Parathyroid adenoma (tissue), 2 donors: ENCODE results near the gene BRAT1.

Experiments used
- H2AFZ ChIP-seq: fragments of 300-600 bp; sonication (generic); one replicate; pipeline ENCODE4 v1.7.0; 2017; ENCODE audit warnings: antibody characterized with exemption, mild to moderate bottlenecking
- H3K27ac ChIP-seq: fragments of 300-600 bp; sonication (generic); one replicate; pipeline ENCODE4 v1.7.0; 2017
- H3K27me3 ChIP-seq: fragments of 300-600 bp; sonication (generic); one replicate; pipeline ENCODE4 v1.7.0; 2017; ENCODE audit warnings: low read length; ENCODE audit not compliant: control insufficient read depth, insufficient read depth
- H3K36me3 ChIP-seq: fragments of 300-600 bp; sonication (generic); one replicate; pipeline ENCODE4 v1.7.0; 2017; ENCODE audit warnings: low read length; ENCODE audit not compliant: control insufficient read depth, insufficient read depth
- H3K4me1 ChIP-seq: fragments of 300-600 bp; sonication (generic); one replicate; pipeline ENCODE4 v1.7.0; 2017; ENCODE audit warnings: control low read depth
- H3K4me2 ChIP-seq: fragments of 300-600 bp; sonication (generic); one replicate; pipeline ENCODE4 v1.7.0; 2017; ENCODE audit warnings: low read length
- H3K4me3 ChIP-seq: fragments of 300-600 bp; sonication (generic); one replicate; pipeline ENCODE4 v1.7.0; 2017; ENCODE audit warnings: low read depth, low read length
- H3K79me2 ChIP-seq: fragments of 300-600 bp; sonication (generic); one replicate; pipeline ENCODE4 v1.7.0; 2017; ENCODE audit warnings: control low read depth
- H3K9ac ChIP-seq: fragments of 300-600 bp; sonication (generic); one replicate; pipeline ENCODE4 v1.7.0; 2017; ENCODE audit warnings: mild to moderate bottlenecking
- H3K9me3 ChIP-seq: fragments of 300-600 bp; sonication (generic); one replicate; pipeline ENCODE4 v1.7.0; 2017; ENCODE audit warnings: low read length; ENCODE audit not compliant: control insufficient read depth
- CTCF ChIP-seq: fragments of 300-600 bp; sonication (generic); IDR thresholded peaks from one replicate; pipeline ENCODE4 v1.7.0; 2017; ENCODE audit warnings: antibody characterized with exemption, mild to moderate bottlenecking
- donor health status: primary hyperparathyroidism.

BRAT1 gene

GRCh38 chr7:2503056-2503941 lies 52.0 kb downstream of the BRAT1 start:
- Histone ChIP-seq H3K4me1 (no peaks in the 10 kb centered on the region), H3K36me3 (no peaks in the 10 kb centered on the region), H3K27ac (no peak overlapping the region), H3K79me2 (no peaks in the 10 kb centered on the region), H3K4me2 (no peak overlapping the region), H2AFZ (no peak overlapping the region), H3K4me3 (no peak overlapping the region), H3K27me3 (no peaks in the 10 kb centered on the region), H3K9me3 (no peaks in the 10 kb centered on the region), H3K9ac (no peak overlapping the region)
- TF ChIP-seq CTCF: no peak

- Histone ChIP-seq H3K36me3 (no peaks in the 10 kb centered on the region), H3K9me3 (no peaks in the 10 kb centered on the region), H3K4me2 (no peak overlapping the region), H3K4me3 (no peak overlapping the region), H3K79me2 (no peaks in the 10 kb centered on the region), H3K9ac (no peak overlapping the region), H3K27me3 (no peaks in the 10 kb centered on the region), H3K4me1 (no peaks in the 10 kb centered on the region), H2AFZ (no peak overlapping the region), H3K27ac (no peak overlapping the region)
- no peak for TF ChIP-seq CTCF
Measured at GRCh38 chr7:2502647-2502966, 52.7 kb downstream of the BRAT1 start.

GRCh38 chr7:2501947-2502646 lies 53.2 kb downstream of the BRAT1 start:
- no peak overlapping the region for H3K4me3 ChIP-seq
- no peak overlapping the region for H3K4me2 ChIP-seq
- H3K79me2 ChIP-seq: no peaks in the 10 kb centered on the region
- H3K9me3 ChIP-seq: no peaks in the 10 kb centered on the region
- no peak overlapping the region for H3K9ac ChIP-seq
- H2AFZ ChIP-seq: no peak overlapping the region
- H3K27ac ChIP-seq: no peak overlapping the region
- H3K4me1 ChIP-seq: no peaks in the 10 kb centered on the region
- H3K36me3 ChIP-seq: no peaks in the 10 kb centered on the region
- no peak for TF ChIP-seq CTCF
- no peaks in the 10 kb centered on the region for H3K27me3 ChIP-seq

- no peak overlapping the region for H2AFZ ChIP-seq
- no peak overlapping the region for H3K4me2 ChIP-seq
- H3K9me3 ChIP-seq: no peaks in the 10 kb centered on the region
- no peak overlapping the region for H3K4me3 ChIP-seq
- no peak for TF ChIP-seq CTCF
- no peak overlapping the region for H3K9ac ChIP-seq
- H3K27me3 ChIP-seq: no peaks in the 10 kb centered on the region
- H3K36me3 ChIP-seq: no peaks in the 10 kb centered on the region
- H3K27ac ChIP-seq: no peak overlapping the region
- no peaks in the 10 kb centered on the region for H3K4me1 ChIP-seq
- no peaks in the 10 kb centered on the region for H3K79me2 ChIP-seq
Measured at GRCh38 chr7:2500701-2501100, 54.6 kb downstream of the BRAT1 start.
